GM23338 (cell line): ENCODE data around the gene HIVEP1. TPM values are rescaled to one million over a fixed set of nuclear protein-coding genes. Genes with fewer than 3 reads are reported as not detected.

Experiments
- ATAC-seq: fragments of 200-7000 bp; cut with Tn5 transposase; 3 replicates; pipeline ENCODE4 v1.9.1; 2020
- DNase-seq: peaks from one replicate; pipeline ENCODE4 v3.0.0-alpha.2; 2015; ENCODE audit warnings: low spot score
- H2AFZ ChIP-seq: fragments of 200-600 bp; sonication (generic); 2 replicates; pipeline ENCODE4 v1.8.0; 2016; ENCODE audit warnings: antibody characterized with exemption, mild to moderate bottlenecking, moderate library complexity
- H3F3A ChIP-seq: fragments of 200-600 bp; sonication (generic); replicated peaks from 2 replicates; pipeline ENCODE4 v1.8.0; 2017; ENCODE audit warnings: antibody characterized with exemption, mixed run types, low read depth
- H3K27ac ChIP-seq: fragments of 200-600 bp; sonication (generic); 2 replicates; pipeline ENCODE4 v1.6.1; 2016; ENCODE audit warnings: low read depth
- H3K27me3 ChIP-seq: fragments of 200-600 bp; sonication (generic); 2 replicates; pipeline ENCODE4 v1.8.0; 2016; ENCODE audit warnings: mild to moderate bottlenecking, mixed run types, moderate library complexity; ENCODE audit not compliant: insufficient read depth
- H3K36me3 ChIP-seq: fragments of 200-600 bp; sonication (generic); 2 replicates; pipeline ENCODE4 v1.8.0; 2016; ENCODE audit warnings: mild to moderate bottlenecking; ENCODE audit not compliant: insufficient read depth
- H3K4me1 ChIP-seq: fragments of 200-600 bp; sonication (generic); 2 replicates; pipeline ENCODE4 v1.8.0; 2016; ENCODE audit warnings: mild to moderate bottlenecking, moderate library complexity; ENCODE audit not compliant: insufficient read depth
- H3K4me2 ChIP-seq: fragments of 200-600 bp; sonication (generic); 2 replicates; pipeline ENCODE4 v1.7.1; 2017; ENCODE audit warnings: mixed run types
- H3K4me3 ChIP-seq: fragments of 200-600 bp; sonication (generic); 2 replicates; pipeline ENCODE4 v1.6.1; 2016; ENCODE audit warnings: mixed run types
- H3K79me2 ChIP-seq: fragments of 200-600 bp; sonication (generic); replicated peaks from 2 replicates; pipeline ENCODE4 v1.8.0; 2017; ENCODE audit warnings: mild to moderate bottlenecking; ENCODE audit not compliant: insufficient read depth
- H3K9me2 ChIP-seq: fragments of 200-600 bp; sonication (generic); 2 replicates; pipeline ENCODE4 v1.8.0; 2017; ENCODE audit not compliant: insufficient read depth
- H4K20me1 ChIP-seq: fragments of 200-600 bp; sonication (generic); replicated peaks from 2 replicates; pipeline ENCODE4 v1.8.0; 2017; ENCODE audit warnings: mild to moderate bottlenecking; ENCODE audit not compliant: insufficient read depth
- H3K27ac Mint-ChIP-seq: 2 replicates; pipeline ENCODE4 v1.8.0; 2020; ENCODE audit warnings: inconsistent platforms, mild to moderate bottlenecking, moderate library complexity, mixed read lengths
- H3K27me3 Mint-ChIP-seq: 3 replicates; pipeline ENCODE4 v1.8.0; 2022; ENCODE audit warnings: low read depth, mild to moderate bottlenecking, moderate library complexity, mixed read lengths, inconsistent platforms; ENCODE audit not compliant: insufficient read depth, poor library complexity
- H3K36me3 Mint-ChIP-seq: 3 replicates; pipeline ENCODE4 v1.8.0; 2021; ENCODE audit warnings: low read depth, mild to moderate bottlenecking, inconsistent platforms, moderate library complexity, mixed read lengths
- H3K4me1 Mint-ChIP-seq: 3 replicates; pipeline ENCODE4 v1.8.0; 2020; ENCODE audit warnings: mild to moderate bottlenecking, inconsistent platforms, mixed read lengths
- H3K4me3 Mint-ChIP-seq: 3 replicates; pipeline ENCODE4 v1.8.0; 2021; ENCODE audit warnings: moderate library complexity, mild to moderate bottlenecking, inconsistent platforms, mixed read lengths
- H3K9me3 Mint-ChIP-seq: 3 replicates; pipeline ENCODE4 v1.8.0; 2020; ENCODE audit warnings: moderate library complexity, mild to moderate bottlenecking, inconsistent platforms, mixed read lengths
- CREB1 ChIP-seq: fragments of 250-450 bp; sonication (Bioruptor Pico); IDR thresholded peaks from 2 replicates; pipeline ENCODE4 v1.5.0; 2020; ENCODE audit warnings: low read depth, mild to moderate bottlenecking, moderate library complexity
- CTCF ChIP-seq, 2 experiments: fragments of 200-600 bp in 1 of 2; sonication (generic) in 1 of 2; conservative IDR thresholded peaks; 2 replicates each; pipeline versions ENCODE4 v1.5.1 to v1.6.1; 2016 to 2017; ENCODE audit warnings: antibody characterized with exemption in 2 of 2, low read depth in 2 of 2, mild to moderate bottlenecking in 2 of 2, moderate library complexity in 1 of 2
- ETS1 ChIP-seq: IDR thresholded peaks from 2 replicates; pipeline ENCODE4 v1.6.1; 2016; ENCODE audit warnings: antibody characterized with exemption
- EZH2 ChIP-seq: fragments of 200-600 bp; sonication (generic); IDR thresholded peaks from one replicate; pipeline ENCODE4 v1.8.0; 2017; ENCODE audit warnings: antibody characterized with exemption, mild to moderate bottlenecking, low read depth; ENCODE audit not compliant: unreplicated experiment
- EZH2phosphoT487 ChIP-seq: fragments of 200-600 bp; sonication (generic); IDR thresholded peaks from one replicate; pipeline ENCODE4 v1.8.1; 2018; ENCODE audit warnings: antibody characterized with exemption; ENCODE audit not compliant: unreplicated experiment
- JUNB ChIP-seq: IDR thresholded peaks from one replicate; pipeline ENCODE4 v1.6.1; 2016; ENCODE audit warnings: antibody characterized with exemption; ENCODE audit not compliant: unreplicated experiment
- NANOG ChIP-seq: IDR thresholded peaks from 2 replicates; pipeline ENCODE4 v1.6.1; 2016; ENCODE audit warnings: antibody characterized with exemption, borderline replicate concordance
- POLR2AphosphoS5 ChIP-seq: IDR thresholded peaks from 2 replicates; pipeline ENCODE4 v1.6.1; 2016; ENCODE audit warnings: antibody characterized with exemption, low read depth
- REST ChIP-seq: IDR thresholded peaks from one replicate; pipeline ENCODE4 v1.6.1; 2018; ENCODE audit warnings: antibody characterized with exemption; ENCODE audit not compliant: unreplicated experiment
- STAT1 ChIP-seq: IDR thresholded peaks from one replicate; pipeline ENCODE4 v1.6.1; 2016; ENCODE audit warnings: antibody characterized with exemption; ENCODE audit not compliant: unreplicated experiment
- ZNF114 ChIP-seq: fragments of 250-450 bp; sonication (Bioruptor Pico); IDR thresholded peaks from 2 replicates; pipeline ENCODE4 v1.5.0; 2020; ENCODE audit warnings: mild to moderate bottlenecking, moderate library complexity
- ZNF331 ChIP-seq: fragments of 250-450 bp; sonication (Bioruptor Pico); IDR thresholded peaks from 2 replicates; pipeline ENCODE4 v1.5.0; 2020; ENCODE audit warnings: low read depth, mild to moderate bottlenecking, moderate library complexity
- ZNF462 ChIP-seq: fragments of 250-450 bp; sonication (Bioruptor Pico); IDR thresholded peaks from 2 replicates; pipeline ENCODE4 v1.5.0; 2020; ENCODE audit warnings: mild to moderate bottlenecking, moderate library complexity
- polyA plus RNA-seq: library from polyadenylated mRNA; unstranded; fragments of >200 nt; fragmentation: Nextera tagmentation; extraction: Ambion mirVana; gene quantifications from 2 replicates; pipeline ENCODE4 v1.2.1, GENCODE V29; 2016
- total RNA-seq: library from RNA; depleted of rRNA; stranded (reverse); fragments of >200 nt; shearing (Covaris generic); gene quantifications from 2 replicates; pipeline ENCODE4 v1.2.3, GENCODE V29; 2014

HIVEP1 gene
- total and polyA plus RNA-seq, 2 experiments from 2014 or later = 10.1 to 21.7 TPM

GRCh38 chr6:12101653-12102312 lies 89.7 kb downstream of the HIVEP1 start:
- 0 out of 2 replicates have a peak, but pooled peaks cover 3% of the 10 kb centered on the region for H4K20me1 ChIP-seq
- H3K79me2 ChIP-seq = peaks cover 15% of the 10 kb centered on the region; the same call in 1 of the 2 replicates
- Mint-ChIP-seq H3K27me3 (no peaks in the 10 kb centered on the region), H3K4me3 (no peak overlapping the region), H3K36me3 (peaks cover 3% of the 10 kb centered on the region; the same call in 2 of the 3 replicates), H3K9me3 (no peaks in the 10 kb centered on the region), H3K4me1 (peaks cover 3% of the 10 kb centered on the region; the same call in 2 of the 3 replicates), H3K27ac (no peak overlapping the region)
- no peaks in the 10 kb centered on the region for H3K9me2 ChIP-seq
- H3F3A ChIP-seq = no peaks in the 10 kb centered on the region
- H3K4me3 ChIP-seq = no peak overlapping the region
- no peak overlapping the region for H2AFZ ChIP-seq
- DNase-seq = no peak
- no peaks in the 10 kb centered on the region for H3K36me3 ChIP-seq
- no peaks in the 10 kb centered on the region for H3K27me3 ChIP-seq
- no peaks in the 10 kb centered on the region for H3K4me1 ChIP-seq
- H3K4me2 ChIP-seq = no peak overlapping the region
- H3K27ac ChIP-seq = no peak overlapping the region
- ATAC-seq = no peak
- no peak for TF ChIP-seq EZH2phosphoT487
- TF ChIP-seq REST = no peak
- no peak for TF ChIP-seq CREB1 (CRISPR knock-in tag)
- TF ChIP-seq ETS1 = no peak
- TF ChIP-seq ZNF331 (CRISPR knock-in tag) = no peak
- no peak for TF ChIP-seq ZNF462 (CRISPR knock-in tag)
- no peak for TF ChIP-seq STAT1
- no peak for TF ChIP-seq POLR2AphosphoS5
- no peak for TF ChIP-seq JUNB
- no peak for TF ChIP-seq ZNF114 (CRISPR knock-in tag)
- no peak for TF ChIP-seq NANOG
- no peak for TF ChIP-seq CTCF (conservative IDR thresholded peaks at IDR 0.05; ENCODE audit: low read depth in 2 of 2)
- TF ChIP-seq EZH2 = no peak
